Thoracic aorta (tissue), 2 donors: ENCODE measurements around the gene RNF144B. TPM values are rescaled to one million over a fixed set of nuclear protein-coding genes. Genes with fewer than 3 reads are reported as not detected.
"Not testable (repeated sequence)": the region's sequence is repeated elsewhere in the genome, so short reads cannot be mapped to it uniquely, and the experiment has no call there.

Experiments
- ATAC-seq: fragments of 150-250 bp; one replicate; pipeline ENCODE4 v1.8.0; 2017; ENCODE audit warnings: low read depth; ENCODE audit not compliant: insufficient number of reproducible peaks, low FRiP score
- DNase-seq: peaks from one replicate; pipeline ENCODE4 v3.0.0-alpha.2; 2020; ENCODE audit warnings: low spot score
- H3K27ac ChIP-seq, 2 donors: fragments of 200-600 bp; sonication (generic); 1 replicate in 1 of 2; 2 replicates in 1 of 2; pipeline ENCODE4 v1.5.1; 2016; ENCODE audit warnings: mild to moderate bottlenecking in 2 of 2, moderate library complexity in 2 of 2
- H3K27me3 ChIP-seq: fragments of 200-600 bp; sonication (generic); replicated peaks from 2 replicates; pipeline ENCODE4 v1.6.0; 2016; ENCODE audit warnings: mild to moderate bottlenecking; ENCODE audit not compliant: insufficient read depth
- H3K36me3 ChIP-seq: fragments of 200-600 bp; sonication (generic); one replicate; pipeline ENCODE4 v1.5.1; 2016
- H3K4me1 ChIP-seq, 2 donors: fragments of 200-600 bp; sonication (generic); 1 replicate in 1 of 2; 2 replicates in 1 of 2; pipeline versions ENCODE4 v1.5.1 to v1.6.0; 2016; ENCODE audit warnings: low read depth in 2 of 2, mild to moderate bottlenecking in 1 of 2; ENCODE audit not compliant: control insufficient read depth in 1 of 2
- H3K4me3 ChIP-seq: fragments of 200-600 bp; sonication (generic); 2 replicates; pipeline ENCODE4 v1.5.1; 2016; ENCODE audit warnings: mild to moderate bottlenecking
- H3K9me3 ChIP-seq: fragments of 200-600 bp; sonication (generic); 2 replicates; pipeline ENCODE4 v1.5.1; 2016
- CTCF ChIP-seq: fragments of 200-600 bp; sonication (generic); IDR thresholded peaks from one replicate; pipeline ENCODE4 v1.5.1; 2019; ENCODE audit warnings: antibody characterized with exemption
- total RNA-seq, 2 donors: library from RNA; depleted of rRNA; stranded (reverse); fragments of >200 nt; gene quantifications; one replicate each; pipeline versions ENCODE4 v1.1.0 to v1.2.3, GENCODE V29; 2016

RNF144B gene
- total RNA-seq, 2 donors from 2014 or later: 15.8 to 24.3 TPM

- Histone ChIP-seq H3K27me3 (no peaks in the 10 kb centered on the region), H3K36me3 (no peaks in the 10 kb centered on the region), H3K27ac (peak overlapping the region; percentile 65 to 67), H3K9me3 (no peaks in the 10 kb centered on the region), H3K4me1 (peaks cover 18 to 39% of the 10 kb centered on the region in 2 donors), H3K4me3 (no peak overlapping the region)
- DNase-seq (no peak), ATAC-seq (peak; percentile 77)
- TF ChIP-seq CTCF: no peak
Measured at GRCh38 chr6:18362058-18362561, 25.0 kb upstream of the RNF144B start.

GRCh38 chr6:18363746-18364145 lies 23.4 kb upstream of the RNF144B start:
- no peak overlapping the region for H3K27ac ChIP-seq
- DNase-seq (no peak), ATAC-seq (no peak)

GRCh38 chr6:18364561-18364960 lies 22.6 kb upstream of the RNF144B start:
- H3K9me3 ChIP-seq, ATAC-seq, H3K4me3 ChIP-seq, H3K27ac ChIP-seq, DNase-seq, H3K27me3 ChIP-seq, H3K36me3 ChIP-seq: not testable (repeated sequence)
- H3K4me1 ChIP-seq: peaks cover 18 to 34% of the 10 kb centered on the region in 2 donors

More at GRCh38 chr6:18363746-18364145, 23.4 kb upstream of the RNF144B start:
- Histone ChIP-seq H3K36me3 (no peaks in the 10 kb centered on the region), H3K27me3 (no peaks in the 10 kb centered on the region), H3K4me1 (peaks cover 18 to 39% of the 10 kb centered on the region in 2 donors), H3K4me3 (no peak overlapping the region), H3K9me3 (no peaks in the 10 kb centered on the region)
- no peak for TF ChIP-seq CTCF

- H3K36me3 ChIP-seq: no peaks in the 10 kb centered on the region
- H3K4me3 ChIP-seq: no peak overlapping the region
- TF ChIP-seq CTCF: no peak
- H3K27me3 ChIP-seq: no peaks in the 10 kb centered on the region
- ATAC-seq (no peak), DNase-seq (no peak)
- H3K9me3 ChIP-seq: no peaks in the 10 kb centered on the region
- peaks cover 5 to 20% of the 10 kb centered on the region in 2 donors for H3K4me1 ChIP-seq
- H3K27ac ChIP-seq: no peak overlapping the region
Measured at GRCh38 chr6:18367371-18367770, 19.8 kb upstream of the RNF144B start.

- ATAC-seq: no peak
- no peaks in the 10 kb centered on the region for H3K36me3 ChIP-seq
- no peak overlapping the region for H3K27ac ChIP-seq
- no peaks in the 10 kb centered on the region for H3K9me3 ChIP-seq
- DNase-seq: no peak
- TF ChIP-seq CTCF: no peak
- H3K27me3 ChIP-seq: no peaks in the 10 kb centered on the region
- peaks cover 0 to 14% of the 10 kb centered on the region in 2 donors for H3K4me1 ChIP-seq
- no peak overlapping the region for H3K4me3 ChIP-seq
Measured at GRCh38 chr6:18368277-18369105, 18.7 kb upstream of the RNF144B start.
